Measurements from ENCODE around the gene PDXDC1.
"Not testable (repeated sequence)": the region's sequence is repeated elsewhere in the genome, so short reads cannot be mapped to it uniquely, and the experiment has no call there.

PDXDC1 gene

DNA sequence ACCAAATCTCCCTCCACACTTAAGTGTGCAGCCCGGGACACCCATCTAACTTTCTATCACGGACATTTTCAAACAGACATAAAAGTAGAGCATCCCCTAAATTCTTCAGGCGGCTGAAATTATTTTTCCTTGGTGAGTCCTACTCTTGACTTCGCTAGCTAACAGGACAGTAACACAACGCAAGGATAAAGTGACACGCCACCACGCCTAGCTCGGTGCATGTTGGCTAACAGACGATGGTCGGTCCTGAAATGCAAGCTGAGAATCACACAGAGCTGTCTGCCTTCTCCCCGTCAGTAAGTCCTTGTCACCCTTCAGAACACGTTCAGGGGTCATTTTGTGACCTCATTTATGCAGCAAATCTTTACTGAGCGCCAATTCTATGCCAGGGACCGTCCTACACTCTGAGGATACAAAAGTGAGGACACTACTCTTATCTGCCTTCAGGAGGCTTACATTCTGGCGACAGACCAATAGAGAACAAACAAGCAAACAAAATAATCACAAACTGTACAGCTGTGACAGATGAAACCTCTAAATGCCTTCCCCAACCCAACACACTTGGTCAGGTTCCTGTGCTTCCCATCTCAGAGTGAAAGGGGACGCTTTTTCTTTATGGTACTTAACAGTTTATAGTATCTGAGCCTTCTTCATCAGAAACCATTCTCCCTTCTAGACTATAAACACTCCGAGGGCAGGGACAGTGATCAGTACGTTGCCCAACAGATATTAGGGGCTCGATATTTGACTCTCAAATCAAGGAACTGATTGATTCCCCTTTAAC, 79.7 kb downstream of the PDXDC1 start:
- TF ChIP-seq, protein P1, sequence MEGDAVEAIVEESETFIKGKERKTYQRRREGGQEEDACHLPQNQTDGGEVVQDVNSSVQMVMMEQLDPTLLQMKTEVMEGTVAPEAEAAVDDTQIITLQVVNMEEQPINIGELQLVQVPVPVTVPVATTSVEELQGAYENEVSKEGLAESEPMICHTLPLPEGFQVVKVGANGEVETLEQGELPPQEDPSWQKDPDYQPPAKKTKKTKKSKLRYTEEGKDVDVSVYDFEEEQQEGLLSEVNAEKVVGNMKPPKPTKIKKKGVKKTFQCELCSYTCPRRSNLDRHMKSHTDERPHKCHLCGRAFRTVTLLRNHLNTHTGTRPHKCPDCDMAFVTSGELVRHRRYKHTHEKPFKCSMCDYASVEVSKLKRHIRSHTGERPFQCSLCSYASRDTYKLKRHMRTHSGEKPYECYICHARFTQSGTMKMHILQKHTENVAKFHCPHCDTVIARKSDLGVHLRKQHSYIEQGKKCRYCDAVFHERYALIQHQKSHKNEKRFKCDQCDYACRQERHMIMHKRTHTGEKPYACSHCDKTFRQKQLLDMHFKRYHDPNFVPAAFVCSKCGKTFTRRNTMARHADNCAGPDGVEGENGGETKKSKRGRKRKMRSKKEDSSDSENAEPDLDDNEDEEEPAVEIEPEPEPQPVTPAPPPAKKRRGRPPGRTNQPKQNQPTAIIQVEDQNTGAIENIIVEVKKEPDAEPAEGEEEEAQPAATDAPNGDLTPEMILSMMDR (IDR thresholded peaks at IDR 0.05; ENCODE audit: low read depth, low read length): no peak
- DNase-seq: no peak
- Histone ChIP-seq H3K4me3 (ENCODE audit: low read depth, low read length) (peak overlapping the region; percentile 85), H3K4me1 (no peaks in the 10 kb centered on the region), H3K36me3 (peaks cover 9% of the 10 kb centered on the region), H3K27me3 (no peaks in the 10 kb centered on the region), H3K9me3 (no peaks in the 10 kb centered on the region)

DNA sequence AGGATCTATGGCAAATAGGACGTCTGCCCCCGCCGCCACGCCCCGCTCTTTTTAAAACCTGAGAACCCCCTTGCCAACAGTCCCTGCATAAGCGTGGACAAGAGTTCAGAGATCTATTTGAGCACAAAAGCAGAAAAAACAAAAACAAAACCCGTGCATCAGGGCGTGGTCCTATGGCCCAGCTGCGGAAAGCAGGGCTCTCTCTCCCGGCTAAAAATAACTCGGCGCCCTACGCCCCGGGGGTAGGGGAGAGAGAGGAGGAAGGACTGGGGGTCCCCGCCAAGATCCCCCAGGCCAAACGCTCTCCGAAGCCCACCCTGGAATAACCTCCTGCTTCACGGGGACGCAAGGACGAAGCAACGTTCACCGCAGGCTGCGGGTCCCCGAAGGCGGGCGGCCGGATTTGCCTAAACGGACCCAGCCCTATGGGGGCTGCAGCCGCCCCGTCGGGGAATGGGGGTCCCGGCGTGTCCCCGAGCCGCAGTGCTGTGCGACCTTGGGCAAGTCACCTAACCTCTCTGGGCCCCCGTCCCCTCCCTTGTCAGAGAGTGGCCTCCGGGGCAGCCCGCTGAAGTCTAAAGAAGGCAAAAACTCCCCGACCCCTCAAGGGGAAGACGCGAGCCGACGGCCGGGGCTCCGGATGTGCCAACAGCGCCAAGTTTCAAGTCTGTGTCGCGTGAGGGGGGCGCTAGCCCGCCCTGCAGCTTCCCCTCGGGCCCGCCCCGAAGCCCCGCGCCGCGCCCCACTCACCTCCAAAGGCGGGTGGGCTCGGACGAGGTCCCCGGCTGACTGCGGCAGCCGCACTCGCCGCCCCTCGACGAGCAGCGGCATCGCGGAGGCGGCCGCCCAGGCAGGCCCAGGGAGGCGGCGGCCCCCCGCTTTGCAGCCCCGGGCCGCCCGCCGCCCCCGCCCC, 80.6 kb downstream of the PDXDC1 start:
- peaks cover 13% of the 10 kb centered on the region for H3K36me3 ChIP-seq
- TF ChIP-seq, protein P1 (IDR thresholded peaks at IDR 0.05; ENCODE audit: low read depth, low read length): 0 out of 2 replicates have a peak, but pooled peaks have one; percentile 15
- no peaks in the 10 kb centered on the region for H3K27me3 ChIP-seq
- peak overlapping the region; percentile 85 for H3K4me3 ChIP-seq (ENCODE audit: low read depth, low read length)
- H3K9me3 ChIP-seq: no peaks in the 10 kb centered on the region
- no peaks in the 10 kb centered on the region for H3K4me1 ChIP-seq
- no peak for DNase-seq

DNA sequence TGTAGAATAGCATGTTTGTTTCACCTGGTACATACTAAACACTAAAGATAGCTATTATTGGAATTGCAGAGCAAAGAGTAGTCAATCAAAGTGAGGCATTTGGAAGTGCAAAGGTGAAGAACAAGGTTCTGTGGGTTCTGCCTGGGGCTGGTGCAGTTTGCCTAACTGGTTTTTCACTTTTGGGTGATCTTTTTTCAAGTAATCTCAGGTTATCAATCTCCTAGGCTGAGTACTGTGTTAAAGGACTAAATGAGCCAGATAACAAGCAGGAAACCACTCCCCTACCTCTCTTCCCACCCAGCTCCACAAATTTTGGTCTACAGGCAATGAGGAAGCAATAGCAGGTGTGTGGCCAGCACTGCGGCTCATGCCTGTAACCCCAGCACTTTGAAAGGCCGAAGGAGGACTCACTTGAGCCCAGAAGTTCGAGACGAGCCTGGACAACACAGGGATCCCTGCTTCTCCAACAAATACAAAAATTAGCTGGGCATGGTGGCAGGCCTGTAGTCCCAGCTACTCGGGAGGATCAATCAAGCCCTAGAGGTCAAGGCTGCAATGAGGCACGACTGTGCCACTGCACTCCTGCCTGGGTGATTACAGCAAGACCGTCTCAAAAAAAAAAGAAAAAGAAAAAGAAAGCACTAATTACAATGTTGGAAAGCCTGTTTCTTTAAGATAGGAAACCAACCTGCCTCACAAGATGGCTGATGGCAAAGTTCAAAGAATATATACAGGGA, 83.0 kb downstream of the PDXDC1 start:
- Histone ChIP-seq H3K36me3 (peaks cover 32% of the 10 kb centered on the region), H3K4me1 (no peaks in the 10 kb centered on the region), H3K9me3 (no peaks in the 10 kb centered on the region), H3K4me3 (ENCODE audit: low read depth, low read length) (no peak overlapping the region), H3K27me3 (no peaks in the 10 kb centered on the region)
- TF ChIP-seq, protein P1 (IDR thresholded peaks at IDR 0.05; ENCODE audit: low read depth, low read length): no peak
- DNase-seq: no peak

DNA sequence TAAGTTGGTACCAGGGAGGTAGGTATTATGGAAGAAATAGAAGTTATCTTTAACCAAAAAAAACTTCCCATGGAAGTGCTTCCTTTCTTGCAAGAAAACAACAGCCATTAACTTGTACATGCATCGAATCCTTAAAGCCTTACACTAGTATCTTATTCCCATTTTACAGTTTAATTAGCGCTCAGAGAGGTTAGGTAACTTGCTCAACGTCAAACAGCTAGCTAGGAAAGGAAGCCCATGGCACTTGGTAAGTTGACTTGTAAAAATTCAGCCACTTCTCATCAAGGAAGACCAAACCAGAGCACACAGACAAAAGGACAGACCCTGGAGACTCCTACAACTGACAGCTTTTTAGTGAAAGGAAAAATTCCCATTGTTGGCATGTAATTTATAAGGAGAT, 84.5 kb downstream of the PDXDC1 start:
- H3K36me3 ChIP-seq: peaks cover 32% of the 10 kb centered on the region

DNA sequence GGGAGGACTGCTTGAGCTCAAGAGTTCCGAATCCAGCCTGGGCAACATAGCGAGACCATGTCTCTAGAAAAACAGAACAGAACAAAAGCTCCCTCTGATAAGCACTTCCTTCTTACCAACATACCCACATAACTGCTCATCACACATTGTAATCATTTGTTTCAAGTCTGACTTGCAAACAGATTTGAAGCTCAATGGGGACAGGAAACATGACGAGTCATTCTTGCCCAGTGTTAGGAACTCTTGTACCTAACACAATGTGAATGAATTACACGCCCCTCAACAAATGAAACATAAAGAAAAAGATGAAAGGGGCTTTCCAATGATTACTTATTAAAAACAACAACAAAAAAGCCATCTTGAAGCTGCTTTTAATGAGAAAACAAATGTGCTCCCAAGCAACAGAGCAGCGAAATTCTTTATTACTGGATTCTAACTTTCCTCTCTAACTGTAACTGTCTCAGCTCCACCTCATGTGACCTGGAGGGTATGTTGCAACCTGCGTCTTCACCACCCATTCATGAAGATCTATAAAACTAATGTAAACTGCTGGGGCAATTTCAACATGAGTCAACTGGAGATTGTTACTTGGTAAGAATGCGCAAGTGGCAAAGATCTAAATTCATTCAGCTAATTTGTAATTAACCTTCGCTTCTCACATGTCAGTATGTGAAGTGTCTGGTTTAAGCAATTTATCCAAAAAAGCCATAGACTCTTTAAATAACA, 87.4 kb downstream of the PDXDC1 start:
- H3K9me3 ChIP-seq; DNase-seq; H3K4me1 ChIP-seq; H3K4me3 ChIP-seq (ENCODE audit: low read depth, low read length); H3K27me3 ChIP-seq: not testable (repeated sequence)
- peaks cover 40% of the 10 kb centered on the region for H3K36me3 ChIP-seq

More for the DNA sequence above, 84.5 kb downstream of the PDXDC1 start:
- Histone ChIP-seq H3K4me1 (no peaks in the 10 kb centered on the region), H3K4me3 (ENCODE audit: low read depth, low read length) (no peak overlapping the region), H3K9me3 (no peaks in the 10 kb centered on the region), H3K27me3 (no peaks in the 10 kb centered on the region)
- DNase-seq: no peak
- TF ChIP-seq, protein P1 (IDR thresholded peaks at IDR 0.05; ENCODE audit: low read depth, low read length): no peak

DNA sequence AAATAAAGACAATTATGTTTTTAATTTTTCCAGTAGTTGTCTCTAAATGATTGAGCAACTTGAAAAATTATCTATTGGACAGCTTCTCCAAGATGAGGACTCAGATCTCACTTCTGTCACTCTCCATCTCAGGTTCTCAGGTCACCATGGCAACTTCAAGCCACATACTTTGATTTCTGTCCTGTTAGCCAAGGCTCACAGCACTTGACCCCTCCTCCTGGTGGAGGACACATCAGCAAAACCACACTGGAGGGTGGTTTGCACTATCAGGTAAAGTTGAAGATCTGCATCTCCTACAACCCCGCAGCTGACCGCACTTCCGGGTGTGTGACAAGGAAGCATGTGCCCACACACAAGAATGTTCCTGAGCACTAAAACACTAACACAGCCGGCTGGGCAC, 91.1 kb downstream of the PDXDC1 start:
- not testable (repeated sequence) for H3K27me3 ChIP-seq; H3K4me1 ChIP-seq; DNase-seq; H3K4me3 ChIP-seq (ENCODE audit: low read depth, low read length); H3K9me3 ChIP-seq
- peaks cover 36% of the 10 kb centered on the region for H3K36me3 ChIP-seq

DNA sequence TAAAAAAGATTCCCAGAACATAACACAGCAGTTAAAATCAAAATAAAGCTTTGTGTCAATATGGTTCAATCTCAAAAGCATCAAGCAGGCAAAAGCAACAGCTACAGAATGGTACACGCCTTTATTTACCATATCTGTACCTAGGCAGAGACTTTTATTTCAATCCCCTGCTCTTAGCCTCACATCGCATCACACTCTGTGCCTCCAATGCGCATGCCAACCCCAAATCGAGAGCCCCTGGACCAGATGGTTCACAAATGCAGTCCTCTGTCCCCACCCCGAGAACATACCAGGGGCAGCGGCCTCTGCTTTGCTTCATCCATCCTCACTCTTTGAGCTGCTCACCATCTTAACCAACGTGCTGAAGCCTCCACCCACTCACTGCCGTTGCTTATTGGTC, 91.9 kb downstream of the PDXDC1 start:
- not testable (repeated sequence) for H3K4me3 ChIP-seq (ENCODE audit: low read depth, low read length); DNase-seq; H3K9me3 ChIP-seq

DNA sequence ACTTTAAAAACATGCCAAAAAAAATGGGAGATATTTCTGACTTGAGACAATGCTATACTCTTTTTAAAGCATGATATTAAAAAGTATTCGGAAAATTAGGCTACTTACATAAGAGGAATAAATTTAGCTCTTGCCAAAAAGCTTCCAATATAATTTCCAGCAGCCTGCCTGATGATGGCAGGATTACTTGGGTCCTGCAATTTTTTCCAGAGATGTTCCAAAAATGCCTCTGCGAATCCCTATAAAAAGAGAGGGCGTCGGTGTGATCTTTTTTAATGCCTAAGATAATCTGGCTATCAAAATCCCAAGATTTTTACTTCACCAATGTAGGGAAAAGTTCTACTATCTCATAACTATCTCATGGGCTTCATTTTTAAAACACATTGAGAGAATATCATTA, 96.2 kb downstream of the PDXDC1 start:
- not testable (repeated sequence) for DNase-seq

More for the DNA sequence above, 91.9 kb downstream of the PDXDC1 start:
- not testable (repeated sequence) for H3K4me1 ChIP-seq, H3K27me3 ChIP-seq
- H3K36me3 ChIP-seq: peaks cover 28% of the 10 kb centered on the region

More for the DNA sequence above, 96.2 kb downstream of the PDXDC1 start:
- not testable (repeated sequence) for H3K4me1 ChIP-seq; H3K27me3 ChIP-seq; H3K9me3 ChIP-seq; H3K4me3 ChIP-seq (ENCODE audit: low read depth, low read length)
- peaks cover 47% of the 10 kb centered on the region for H3K36me3 ChIP-seq
